Activated CD8-positive, alpha-beta T cell treated with anti-CD3 and anti-CD28 coated beads, Interleukin-2, amount 10 ng/mL, durations not matched to agents 7 days and 5 days (primary cell): ENCODE measurements around the gene HTRA2. TPM values are rescaled to one million over a fixed set of nuclear protein-coding genes. Genes with fewer than 3 reads are reported as not detected.
A peak's percentile ranks its signal among the peaks of the same experiment; 100 is the strongest.

Experiments
- ATAC-seq: fragments of 150-1000 bp; cut with Tn5 transposase; one replicate; pipeline ENCODE4 v1.10.0; 2021; ENCODE audit warnings: moderate library complexity
- CTCF ChIA-PET: fragments of 350-600 bp; sonication (Branson Sonifier 250); formaldehyde crosslinking; loops from one replicate; lab custom pipeline; 2021; ENCODE audit warnings: antibody characterized with exemption; lab: Charles Lee
- POLR2A ChIA-PET: fragments of 350-600 bp; sonication (Branson Sonifier 250); formaldehyde crosslinking; loops from one replicate; lab custom pipeline; 2021; ENCODE audit warnings: antibody characterized with exemption; lab: Charles Lee
- DNase-seq: peaks from one replicate; pipeline ENCODE4 v3.0.0-alpha.2; 2020
- H3K27ac Mint-ChIP-seq: one replicate; pipeline ENCODE4 v1.8.0; 2021; ENCODE audit warnings: mild to moderate bottlenecking, mixed read lengths
- H3K27me3 Mint-ChIP-seq: one replicate; pipeline ENCODE4 v1.8.0; 2021; ENCODE audit warnings: low read depth, mixed read lengths
- H3K36me3 Mint-ChIP-seq: one replicate; pipeline ENCODE4 v1.8.0; 2021; ENCODE audit warnings: low read depth, mixed read lengths
- H3K4me1 Mint-ChIP-seq: one replicate; pipeline ENCODE4 v1.8.0; 2021; ENCODE audit warnings: low read depth, mixed read lengths
- H3K4me3 Mint-ChIP-seq: one replicate; pipeline ENCODE4 v1.8.0; 2021; ENCODE audit warnings: mild to moderate bottlenecking, mixed read lengths
- H3K9me3 Mint-ChIP-seq: one replicate; pipeline ENCODE4 v1.8.0; 2022; ENCODE audit warnings: mixed read lengths; ENCODE audit not compliant: insufficient read depth
- total RNA-seq, 2 experiments: library from RNA; stranded (reverse); gene quantifications; one replicate each; pipeline ENCODE4 v1.2.3, GENCODE V29; 2021

The HTRA2 gene
- total RNA-seq, 2 experiments from 2014 or later, result 48.0 to 49.4 TPM

GRCh38 chr2:74522516-74522915 is 7.2 kb upstream of the HTRA2 start:
- CTCF ChIA-PET, result interaction anchor here (1.3 to 3.1 kb wide), 3 partner anchors 9 to 39 kb away, joined by 4 to 13 read pairs (median 5); partner anchors contain the start of genes CCDC142 and TTC31
- POLR2A ChIA-PET, result interaction anchor here (0.9 to 3.2 kb wide), 4 partner anchors 7 to 39 kb away, joined by 3 to 11 read pairs (median 4); partner anchors contain the start of genes AUP1, CCDC142, HTRA2 and TTC31
- DNase-seq (no peak), ATAC-seq (no peak)
- H3K9me3 Mint-ChIP-seq, result no peaks in the 10 kb centered on the region
- H3K27ac Mint-ChIP-seq, result no peak overlapping the region
- H3K4me1 Mint-ChIP-seq, result peaks cover 21% of the 10 kb centered on the region
- peaks cover 36% of the 10 kb centered on the region for H3K27me3 Mint-ChIP-seq
- no peak overlapping the region for H3K4me3 Mint-ChIP-seq
- peaks cover 20% of the 10 kb centered on the region for H3K36me3 Mint-ChIP-seq

GRCh38 chr2:74524005-74524404 is 5.7 kb upstream of the HTRA2 start:
- Mint-ChIP-seq H3K27me3 (peaks cover 22% of the 10 kb centered on the region), H3K4me3 (no peak overlapping the region), H3K36me3 (peaks cover 33% of the 10 kb centered on the region), H3K9me3 (no peaks in the 10 kb centered on the region), H3K4me1 (peaks cover 33% of the 10 kb centered on the region), H3K27ac (no peak overlapping the region)
- no peak for DNase-seq
- POLR2A ChIA-PET, result no interaction called here
- CTCF ChIA-PET, result no interaction called here
- ATAC-seq, result no peak

GRCh38 chr2:74524955-74525716 is 4.6 kb upstream of the HTRA2 start:
- POLR2A ChIA-PET, result no interaction called here
- ATAC-seq (no peak), DNase-seq (no peak)
- Mint-ChIP-seq H3K4me1 (peaks cover 33% of the 10 kb centered on the region), H3K27ac (no peak overlapping the region), H3K36me3 (peaks cover 34% of the 10 kb centered on the region), H3K4me3 (no peak overlapping the region), H3K27me3 (peaks cover 11% of the 10 kb centered on the region), H3K9me3 (no peaks in the 10 kb centered on the region)
- CTCF ChIA-PET, result interaction anchor here (1.3 kb wide), 1 partner anchor 9 kb away, joined by 7 read pairs; no protein-coding TSS in a partner anchor

- Mint-ChIP-seq H3K27ac (no peak within 1 kb of the TSS), H3K4me1 (peaks cover 39% of the 10 kb centered on the region), H3K27me3 (peaks cover 8% of the 10 kb centered on the region), H3K4me3 (no peak within 1 kb of the TSS), H3K36me3 (peaks cover 41% of the 10 kb centered on the region), H3K9me3 (no peaks in the 10 kb centered on the region)
- ChIA-PET POLR2A (interaction anchor here (1.1 to 1.9 kb wide), 3 partner anchors 11 to 44 kb away, joined by 3 to 7 read pairs (median 4); partner anchors contain the start of genes CCDC142 and TTC31), CTCF (interaction anchor here (1.0 to 4.5 kb wide), 5 partner anchors 9 to 61 kb away, joined by 3 to 41 read pairs (median 4); partner anchors contain the start of genes CCDC142 and TTC31)
- ATAC-seq (no peak), DNase-seq (no peak)
These were observed 3.8 kb upstream of the HTRA2 start, which contains the start of gene DQX1 for GRCh38 chr2:74525717-74526648. Gene DQX1, minus strand, starts transcription at chr2:74526231. Its CDS starts 502 bp downstream, at chr2:74525729.

- ChIA-PET POLR2A (interaction anchor here (1.1 to 1.9 kb wide), 3 partner anchors 12 to 45 kb away, joined by 3 to 7 read pairs (median 4); partner anchors contain the start of genes CCDC142 and TTC31), CTCF (interaction anchor here (1.0 to 4.5 kb wide), 5 partner anchors 10 to 60 kb away, joined by 3 to 41 read pairs (median 4); partner anchors contain the start of genes CCDC142 and TTC31)
- Mint-ChIP-seq H3K4me1 (peaks cover 46% of the 10 kb centered on the region), H3K27me3 (peaks cover 7% of the 10 kb centered on the region), H3K27ac (no peak overlapping the region), H3K36me3 (peaks cover 45% of the 10 kb centered on the region), H3K9me3 (no peaks in the 10 kb centered on the region), H3K4me3 (no peak overlapping the region)
- ATAC-seq, result no peak
- DNase-seq, result no peak
These were observed 3.0 kb upstream of the HTRA2 start for GRCh38 chr2:74526649-74527230.

GRCh38 chr2:74527741-74528140 is 2.0 kb upstream of the HTRA2 start:
- no peak for DNase-seq
- ChIA-PET POLR2A (interaction anchor here (1.9 to 5.1 kb wide), 2 partner anchors 46 kb away, joined by 7 to 33 read pairs; partner anchors contain the start of genes CCDC142 and TTC31), CTCF (interaction anchor here (2.7 to 4.5 kb wide), 2 partner anchors 21 to 59 kb away, joined by 9 to 41 read pairs; partner anchors contain the start of gene PCGF1)
- Mint-ChIP-seq H3K27me3 (no peaks in the 10 kb centered on the region), H3K9me3 (no peaks in the 10 kb centered on the region), H3K4me3 (peak overlapping the region; percentile 95), H3K4me1 (peaks cover 54% of the 10 kb centered on the region), H3K27ac (peak overlapping the region; percentile 60), H3K36me3 (peaks cover 55% of the 10 kb centered on the region)
- no peak for ATAC-seq

GRCh38 chr2:74528600-74529356 is 955 bp upstream of the HTRA2 start:
- peaks cover 59% of the 10 kb centered on the region for H3K36me3 Mint-ChIP-seq
- H3K9me3 Mint-ChIP-seq, result no peaks in the 10 kb centered on the region
- H3K4me1 Mint-ChIP-seq, result peaks cover 50% of the 10 kb centered on the region
- DNase-seq, result peak; percentile 50
- H3K27me3 Mint-ChIP-seq, result no peaks in the 10 kb centered on the region
- peak overlapping the region; percentile 93 for H3K27ac Mint-ChIP-seq
- H3K4me3 Mint-ChIP-seq, result peak overlapping the region; percentile 95
- ChIA-PET CTCF (interaction anchor here (0.8 to 5.0 kb wide), 11 partner anchors 9 to 73 kb away, joined by 3 to 76 read pairs (median 5); partner anchors contain the start of genes CCDC142, INO80B, LBX2 and PCGF1), POLR2A (interaction anchor here (0.9 to 5.1 kb wide), 18 partner anchors 8 to 557 kb away, joined by 3 to 33 read pairs (median 5); partner anchors contain the start of genes CCDC142, INO80B, LBX2 and MRPL53)
- ATAC-seq, result peak; percentile 7

GRCh38 chr2:74530239-74531187 is 780 bp downstream of the HTRA2 start:
- ChIA-PET CTCF (interaction anchor here (0.7 to 5.0 kb wide), 23 partner anchors 11 to 259 kb away, joined by 3 to 76 read pairs (median 7); partner anchors contain the start of genes CCDC142, INO80B, LBX2 and PCGF1), POLR2A (interaction anchor here (0.6 to 5.1 kb wide), 24 partner anchors 8 to 383 kb away, joined by 3 to 33 read pairs (median 5); partner anchors contain the start of genes CCDC142, INO80B, MOB1A and MRPL53)
- ATAC-seq, result peak; percentile 24
- DNase-seq, result peak; percentile 64
- Mint-ChIP-seq H3K4me1 (peaks cover 50% of the 10 kb centered on the region), H3K4me3 (peak overlapping the region; percentile 95), H3K9me3 (no peaks in the 10 kb centered on the region), H3K27me3 (no peaks in the 10 kb centered on the region), H3K27ac (peak overlapping the region; percentile 93), H3K36me3 (peaks cover 56% of the 10 kb centered on the region)

- CTCF ChIA-PET, result interaction anchor here (0.7 to 5.0 kb wide), 32 partner anchors 9 to 281 kb away, joined by 3 to 76 read pairs (median 5); partner anchors contain the start of genes C2orf81, CCDC142, INO80B and LBX2
- ATAC-seq, result no peak
- POLR2A ChIA-PET, result interaction anchor here (0.8 to 5.1 kb wide), 14 partner anchors 8 to 77 kb away, joined by 3 to 33 read pairs (median 6); partner anchors contain the start of genes CCDC142, INO80B, MRPL53 and TTC31
- no peaks in the 10 kb centered on the region for H3K9me3 Mint-ChIP-seq
- peak overlapping the region; percentile 46 for H3K27ac Mint-ChIP-seq
- H3K36me3 Mint-ChIP-seq, result peaks cover 48% of the 10 kb centered on the region
- no peaks in the 10 kb centered on the region for H3K27me3 Mint-ChIP-seq
- no peak for DNase-seq
- H3K4me3 Mint-ChIP-seq, result peak overlapping the region; percentile 95
- H3K4me1 Mint-ChIP-seq, result peaks cover 41% of the 10 kb centered on the region
These were observed 1.9 kb downstream of the HTRA2 start for GRCh38 chr2:74531666-74532065.
